MCF 10A (cell line): ENCODE measurements around the gene SLC9A8. TPM values are rescaled to one million over a fixed set of nuclear protein-coding genes. Genes with fewer than 3 reads are reported as not detected.
"Not testable (repeated sequence)": the region's sequence is repeated elsewhere in the genome, so short reads cannot be mapped to it uniquely, and the experiment has no call there.

ENCODE experiments used
- BruUV-seq: library from RNA; stranded (reverse); fragments of 400-500 nt; replicated peaks from 2 replicates; lab custom pipeline; 2021; lab: Mats Ljungman, UMichigan
- CTCF ChIA-PET: fragments of 300-600 bp; sonication (Branson Sonifier 250); formaldehyde crosslinking; extraction: SDS; loops from one replicate; lab custom pipeline; 2021; ENCODE audit warnings: antibody characterized with exemption, inconsistent platforms; lab: Yijun Ruan, JAX
- POLR2A ChIA-PET: fragments of 300-600, 350-650 bp; sonication (Branson Sonifier 250); formaldehyde crosslinking; extraction: SDS; loops from one replicate; lab custom pipeline; 2020; ENCODE audit warnings: antibody characterized with exemption, inconsistent platforms; lab: Yijun Ruan, JAX
- DNase-seq: peaks from one replicate; pipeline ENCODE4 v3.0.0-alpha.2; 2018; ENCODE audit not compliant: unreplicated experiment
- H3K27ac Mint-ChIP-seq: one replicate; pipeline ENCODE4 v1.8.0; 2022; ENCODE audit warnings: mild to moderate bottlenecking, low read depth, mixed read lengths; ENCODE audit not compliant: unreplicated experiment
- H3K27me3 Mint-ChIP-seq: one replicate; pipeline ENCODE4 v1.8.0; 2022; ENCODE audit warnings: mixed read lengths; ENCODE audit not compliant: insufficient read depth, unreplicated experiment
- H3K36me3 Mint-ChIP-seq: one replicate; pipeline ENCODE4 v1.8.0; 2022; ENCODE audit warnings: mild to moderate bottlenecking, moderate library complexity, mixed read lengths; ENCODE audit not compliant: insufficient read depth, unreplicated experiment
- H3K4me1 Mint-ChIP-seq: one replicate; pipeline ENCODE4 v1.8.0; 2022; ENCODE audit warnings: mixed read lengths; ENCODE audit not compliant: insufficient read depth, unreplicated experiment
- H3K4me3 Mint-ChIP-seq: one replicate; pipeline ENCODE4 v1.8.0; 2022; ENCODE audit warnings: mild to moderate bottlenecking, moderate library complexity, mixed read lengths; ENCODE audit not compliant: unreplicated experiment
- H3K9me3 Mint-ChIP-seq: one replicate; pipeline ENCODE4 v1.8.0; 2022; ENCODE audit warnings: mixed read lengths; ENCODE audit not compliant: unreplicated experiment
- CTCF ChIP-seq: fragments of 200-600 bp; IDR thresholded peaks from one replicate; pipeline ENCODE4 v1.8.0; 2022; ENCODE audit warnings: antibody characterized with exemption, mild to moderate bottlenecking; ENCODE audit not compliant: unreplicated experiment
- intact Hi-C: fragments of 100-400 bp; cut with micrococcal nuclease; formaldehyde crosslinking; loops from 2 replicates; pipeline ENCODE4 v1.14.1; 2022
- total RNA-seq: library from RNA; stranded (reverse); gene quantifications from 2 replicates; pipeline ENCODE4 v1.2.3, GENCODE V29; 2022

The SLC9A8 gene
- total RNA-seq, 1 experiment from 2014 or later, result 14.6 TPM

- ChIA-PET CTCF (interaction anchor here (1.1 kb wide), 1 partner anchor 190 kb away, joined by 4 read pairs; no protein-coding TSS in a partner anchor), POLR2A (interaction anchor here (1.7 kb wide), 1 partner anchor 13 kb away, joined by 4 read pairs; the partner anchor contains the start of gene SLC9A8)
- intact Hi-C loops, result no loop called here
- BruUV-seq, result no TSS peak
- H3K27me3 Mint-ChIP-seq, result no peaks in the 10 kb centered on the region
- no peak for TF ChIP-seq CTCF
- no peaks in the 10 kb centered on the region for H3K9me3 Mint-ChIP-seq
- H3K4me3 Mint-ChIP-seq, result no peak overlapping the region
- DNase-seq, result no peak
- H3K4me1 Mint-ChIP-seq, result peaks cover 12% of the 10 kb centered on the region
- no peak overlapping the region for H3K27ac Mint-ChIP-seq
- no peaks in the 10 kb centered on the region for H3K36me3 Mint-ChIP-seq
These were observed 12.9 kb upstream of the SLC9A8 start for GRCh38 chr20:49799698-49800097.

- Mint-ChIP-seq H3K36me3 (no peaks in the 10 kb centered on the region), H3K27ac (no peak overlapping the region), H3K27me3 (no peaks in the 10 kb centered on the region), H3K4me1 (peaks cover 6% of the 10 kb centered on the region), H3K4me3 (no peak overlapping the region), H3K9me3 (no peaks in the 10 kb centered on the region)
- no peak for DNase-seq
- no TSS peak for BruUV-seq
- intact Hi-C loops, result no loop called here
- ChIA-PET POLR2A (interaction anchor here (0.7 to 1.0 kb wide), 3 partner anchors 10 to 206 kb away, joined by 3 read pairs; partner anchors contain the start of gene SLC9A8), CTCF (no interaction called here)
- TF ChIP-seq CTCF, result no peak
These were observed 9.2 kb upstream of the SLC9A8 start for GRCh38 chr20:49803418-49803817.

GRCh38 chr20:49804364-49804763 is 8.3 kb upstream of the SLC9A8 start:
- BruUV-seq, result no TSS peak
- no peak for TF ChIP-seq CTCF
- H3K4me1 Mint-ChIP-seq, result peaks cover 6% of the 10 kb centered on the region
- no peaks in the 10 kb centered on the region for H3K9me3 Mint-ChIP-seq
- ChIA-PET POLR2A (interaction anchor here (0.6 to 0.7 kb wide), 2 partner anchors 10 to 192 kb away, joined by 3 to 4 read pairs; no protein-coding TSS in a partner anchor), CTCF (no interaction called here)
- no peaks in the 10 kb centered on the region for H3K27me3 Mint-ChIP-seq
- no peak overlapping the region for H3K27ac Mint-ChIP-seq
- H3K36me3 Mint-ChIP-seq, result no peaks in the 10 kb centered on the region
- DNase-seq, result no peak
- no peak overlapping the region for H3K4me3 Mint-ChIP-seq
- intact Hi-C loops, result no loop called here

GRCh38 chr20:49805224-49805876 is 7.3 kb upstream of the SLC9A8 start:
- H3K4me3 Mint-ChIP-seq, CTCF ChIA-PET, DNase-seq, H3K9me3 Mint-ChIP-seq, BruUV-seq, H3K27ac Mint-ChIP-seq, H3K27me3 Mint-ChIP-seq, H3K36me3 Mint-ChIP-seq, H3K4me1 Mint-ChIP-seq, intact Hi-C loops: not testable (repeated sequence)
- POLR2A ChIA-PET, result interaction anchor here (0.6 kb wide), 1 partner anchor 23 kb away, joined by 4 read pairs; no protein-coding TSS in a partner anchor
